GM19193 (cell line): ENCODE measurements around the gene PGPEP1.
A peak's percentile ranks its signal among the peaks of the same experiment; 100 is the strongest.

Experiments
- POLR2A ChIP-seq: IDR thresholded peaks from 4 replicates; pipeline ENCODE4 v1.6.1; 2011; ENCODE audit not compliant: insufficient read depth, insufficient read length; ENCODE audit errors: extremely low read depth

PGPEP1 gene

DNA sequence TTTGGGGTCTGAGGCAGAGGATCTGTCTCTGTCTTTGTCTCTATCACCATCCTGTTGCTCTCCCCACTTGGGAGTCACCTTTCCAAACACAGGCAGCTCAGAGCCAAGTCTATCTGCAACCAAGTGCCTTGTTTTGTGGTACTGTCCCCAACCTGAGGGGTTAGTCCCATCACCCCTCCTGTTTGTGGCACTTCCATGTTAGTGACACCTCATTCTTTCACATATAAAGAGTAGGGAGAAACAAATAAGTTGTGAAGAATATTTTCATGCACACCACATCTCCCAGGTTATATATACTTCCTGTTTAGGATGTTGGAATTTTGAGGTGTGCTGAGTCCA is 49.3 kb downstream of the PGPEP1 start:
- no peak for TF ChIP-seq POLR2A

DNA sequence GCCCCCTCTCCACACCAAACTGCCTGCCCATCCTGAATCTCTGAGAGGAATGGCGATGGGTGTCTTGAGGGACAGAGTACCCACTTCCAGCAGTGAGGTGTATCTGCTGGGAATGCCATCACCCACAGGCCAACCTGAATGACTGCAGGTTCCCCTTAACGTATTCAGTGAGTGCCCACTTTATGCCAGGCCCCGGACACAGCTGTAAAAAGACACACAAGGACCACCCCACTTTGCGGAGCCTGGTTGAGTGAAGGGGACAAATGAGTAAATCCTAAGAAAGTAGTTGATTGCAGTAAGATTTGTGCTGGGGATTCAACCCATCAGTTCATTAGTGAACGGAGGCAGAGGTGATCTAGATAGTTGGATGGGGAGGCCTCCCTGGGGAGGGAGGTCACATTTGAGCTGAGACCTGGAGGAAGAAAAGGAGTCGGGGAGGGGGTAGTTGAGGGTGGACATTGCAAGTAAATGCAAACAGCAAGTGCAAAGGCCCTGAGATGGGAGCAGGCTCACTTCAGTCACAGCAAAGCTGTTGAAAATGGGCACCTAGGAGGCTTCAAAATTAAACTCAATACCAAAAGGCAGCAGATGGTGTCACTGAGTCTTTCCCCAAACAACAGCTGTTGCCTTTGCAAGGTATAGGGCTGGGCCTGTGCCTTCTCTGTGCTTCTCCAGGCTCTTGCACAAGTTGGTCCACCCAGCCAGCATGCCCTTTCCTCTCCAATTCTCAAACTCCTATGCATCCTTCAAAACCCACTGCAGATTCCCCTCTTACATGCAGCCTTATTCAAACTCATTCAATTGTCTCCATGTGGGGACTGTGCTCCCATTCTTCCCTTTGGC is 49.9 kb downstream of the PGPEP1 start:
- no peak for TF ChIP-seq POLR2A

DNA sequence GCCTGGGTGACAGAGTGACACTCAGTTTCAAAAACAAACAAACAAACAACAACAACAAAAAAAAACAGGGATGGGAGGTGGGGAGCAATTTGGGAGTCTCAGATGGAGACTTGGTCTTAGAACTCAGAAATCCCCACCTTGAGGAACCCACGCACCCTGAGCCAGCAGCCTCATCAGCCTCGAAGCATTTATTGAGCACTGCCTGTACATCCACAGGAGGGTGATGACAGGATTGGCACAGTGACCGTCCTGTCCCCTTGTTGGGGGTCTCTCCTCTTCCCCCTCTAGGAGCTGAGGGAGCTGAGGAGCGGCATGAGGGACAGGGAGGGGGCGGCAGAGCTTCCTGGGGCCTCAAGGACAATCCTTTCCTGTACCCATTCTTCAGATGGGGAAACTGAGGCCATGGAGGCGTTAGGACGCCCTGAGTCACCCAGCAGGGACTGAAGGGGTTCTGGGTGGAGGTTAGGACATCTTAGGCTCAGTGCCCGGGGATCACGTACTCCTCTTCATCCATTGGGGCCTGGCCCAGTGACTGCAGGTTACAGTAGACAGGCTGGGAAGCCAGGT is 51.2 kb downstream of the PGPEP1 start:
- no peak for TF ChIP-seq POLR2A

DNA sequence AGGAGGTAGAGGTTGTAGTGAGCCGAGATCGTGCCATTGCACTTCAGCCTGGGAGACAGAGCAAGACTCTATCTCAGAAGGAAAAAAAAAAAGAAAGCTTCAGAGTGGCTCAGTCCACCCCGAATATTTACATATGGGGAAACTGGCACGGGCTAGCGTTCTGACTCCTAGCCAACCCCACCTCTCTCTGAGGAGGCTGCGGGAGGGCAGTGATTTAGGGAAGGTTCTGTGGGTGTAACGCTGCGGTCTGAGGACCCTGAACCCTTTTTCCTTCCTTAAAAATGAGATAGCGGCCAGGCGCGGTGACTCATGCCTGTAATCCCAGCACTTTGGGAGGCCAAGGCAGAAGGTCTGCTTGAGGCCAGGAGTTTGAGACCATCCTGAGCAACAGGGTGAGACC is 52.0 kb downstream of the PGPEP1 start:
- TF ChIP-seq POLR2A: no peak

DNA sequence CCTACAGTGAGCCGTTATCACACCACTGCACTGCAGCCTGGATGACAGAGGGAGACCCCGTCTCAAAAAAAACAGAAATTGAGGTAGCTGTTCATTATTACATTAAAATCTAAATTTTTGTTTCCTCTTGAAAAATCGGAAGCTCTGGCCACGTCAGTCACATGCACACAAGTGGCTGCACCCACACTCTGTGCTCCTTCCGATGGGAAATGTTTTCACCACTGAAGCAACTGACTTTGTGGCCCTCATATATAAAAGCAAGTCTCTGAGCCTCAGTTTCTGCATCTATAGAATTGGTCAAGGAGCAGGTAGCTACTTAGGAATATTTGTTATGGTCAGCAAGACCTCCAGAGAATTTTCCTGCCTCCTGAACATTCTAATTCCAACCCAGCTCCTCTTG is 52.5 kb downstream of the PGPEP1 start:
- no peak for TF ChIP-seq POLR2A

DNA sequence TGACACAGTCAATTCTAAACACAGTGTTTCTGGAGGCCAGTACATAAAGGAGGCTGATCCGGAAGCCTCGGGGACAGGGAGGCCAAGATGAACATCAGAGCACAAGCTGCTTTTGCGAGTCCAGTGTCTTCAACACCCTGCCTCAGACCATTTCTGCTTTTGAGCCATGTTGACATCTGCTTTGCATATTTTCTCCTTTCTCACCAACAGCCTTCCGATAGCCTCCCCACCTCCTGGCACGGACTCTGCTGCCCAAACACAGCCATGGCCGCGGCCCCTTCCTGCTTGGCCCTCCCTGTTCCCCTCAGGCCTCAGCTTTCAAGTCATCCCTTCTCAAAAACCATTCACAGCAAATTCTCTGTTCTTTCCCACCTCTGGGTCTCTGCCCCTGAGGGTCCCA is 53.4 kb downstream of the PGPEP1 start:
- TF ChIP-seq POLR2A: no peak

DNA sequence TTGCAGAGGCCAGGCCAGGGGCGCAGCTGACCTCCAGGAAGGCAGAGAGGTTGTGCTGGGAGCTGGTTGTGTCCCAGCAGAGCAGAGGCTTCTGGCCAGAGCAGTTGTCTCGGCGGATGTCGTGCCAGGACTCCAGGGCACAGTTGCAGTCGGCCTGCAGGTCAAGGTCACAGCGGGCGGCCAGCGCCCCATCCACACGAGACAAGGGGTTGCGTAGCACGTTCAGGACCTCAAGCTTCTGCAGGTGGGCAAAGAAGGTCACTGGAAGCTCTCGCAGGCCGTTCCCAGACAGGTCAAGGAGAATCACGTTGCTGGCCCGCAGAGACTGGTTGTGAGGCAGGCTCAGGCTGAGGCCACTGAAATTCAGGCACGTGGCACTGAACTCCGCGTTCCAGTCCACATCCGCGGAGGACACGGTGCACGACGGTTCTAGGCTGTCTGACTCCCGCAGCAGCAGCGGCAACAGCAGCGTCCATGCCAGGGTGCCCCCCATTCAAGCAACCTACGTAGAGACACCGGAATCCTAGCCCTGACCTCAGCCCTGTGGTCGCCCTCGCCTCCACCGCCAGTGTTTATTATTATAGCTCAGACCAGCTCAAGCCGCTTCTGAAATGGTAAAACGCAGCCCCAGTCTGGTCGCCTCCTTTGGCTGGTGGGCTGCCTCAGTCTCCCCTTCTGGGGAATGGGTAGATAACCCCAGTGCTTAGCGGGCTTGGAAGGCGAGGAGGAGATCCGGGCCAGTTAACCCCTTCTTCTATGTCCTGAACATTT is 56.3 kb downstream of the PGPEP1 start:
- no peak for TF ChIP-seq POLR2A

DNA sequence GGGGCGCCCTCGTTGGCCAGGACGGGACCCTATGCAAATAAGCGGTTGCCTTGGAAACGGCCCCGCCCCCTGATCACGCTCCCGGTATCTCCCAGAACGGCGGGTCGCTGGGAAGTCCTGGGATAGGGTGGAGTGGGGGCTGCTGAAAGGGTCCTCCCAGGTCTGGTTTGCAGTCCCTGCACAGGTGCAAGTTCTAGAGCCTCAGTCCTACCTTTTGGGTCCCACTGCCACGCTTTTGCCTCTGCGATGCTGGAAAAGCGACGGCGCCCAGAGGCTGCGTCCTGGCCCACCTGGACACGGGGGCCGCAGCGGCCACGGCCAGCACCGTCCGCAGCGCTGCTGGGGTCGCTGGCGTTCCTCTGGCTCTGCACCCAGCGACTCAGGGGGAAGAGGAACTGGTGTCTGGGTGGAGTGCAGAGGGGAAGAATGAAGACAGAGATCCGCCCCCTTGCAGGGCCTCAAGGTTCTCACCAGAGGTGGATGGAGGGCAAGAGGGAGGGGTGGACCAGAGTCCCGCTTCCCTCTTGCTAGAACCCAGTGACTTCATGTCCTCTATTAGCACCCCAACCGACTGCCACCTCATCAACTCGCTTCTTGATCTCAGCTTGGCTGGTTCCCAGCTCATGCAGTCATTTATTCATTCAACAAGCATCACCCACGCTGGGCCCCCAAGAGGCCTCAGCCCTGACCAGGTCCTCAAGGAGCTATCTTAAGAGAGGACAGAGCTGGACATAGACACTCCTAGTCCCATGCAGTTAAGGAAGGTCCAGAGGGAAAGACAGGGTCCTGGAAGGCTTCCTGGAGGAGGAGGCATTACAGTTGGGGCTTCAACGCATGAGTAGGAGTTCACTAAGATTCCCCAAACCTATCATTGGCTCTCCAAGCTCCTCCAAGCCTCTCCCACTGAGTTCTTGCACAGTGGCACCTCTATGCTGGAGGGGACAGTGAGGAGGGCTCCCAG is 57.1 kb downstream of the PGPEP1 start, which contains the start of gene LRRC25:
TSS of gene LRRC25 (minus strand) at position 381 of the 961 bp plus-strand sequence. CDS start 659 bp downstream, outside the sequence.
- TF ChIP-seq POLR2A: peak; percentile 36

DNA sequence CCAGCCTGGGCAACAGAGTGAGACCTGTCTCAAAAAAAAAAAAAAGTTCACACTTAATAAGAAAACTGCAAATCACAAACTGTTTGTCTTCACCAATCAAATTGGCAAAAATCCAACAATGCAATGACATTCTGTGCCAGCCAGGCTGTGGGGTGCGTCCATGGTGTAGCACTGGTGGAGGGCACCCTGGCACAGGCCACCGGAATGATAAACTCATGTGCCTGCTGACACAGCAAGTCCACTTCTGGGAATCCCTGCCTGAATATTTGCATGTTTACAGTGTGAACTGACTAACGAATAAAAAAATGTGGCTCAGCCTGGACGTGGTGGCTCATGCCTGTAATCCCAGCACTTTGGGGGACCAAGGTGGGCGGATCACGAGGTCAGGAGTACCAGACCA is 58.6 kb downstream of the PGPEP1 start:
- TF ChIP-seq POLR2A: no peak

DNA sequence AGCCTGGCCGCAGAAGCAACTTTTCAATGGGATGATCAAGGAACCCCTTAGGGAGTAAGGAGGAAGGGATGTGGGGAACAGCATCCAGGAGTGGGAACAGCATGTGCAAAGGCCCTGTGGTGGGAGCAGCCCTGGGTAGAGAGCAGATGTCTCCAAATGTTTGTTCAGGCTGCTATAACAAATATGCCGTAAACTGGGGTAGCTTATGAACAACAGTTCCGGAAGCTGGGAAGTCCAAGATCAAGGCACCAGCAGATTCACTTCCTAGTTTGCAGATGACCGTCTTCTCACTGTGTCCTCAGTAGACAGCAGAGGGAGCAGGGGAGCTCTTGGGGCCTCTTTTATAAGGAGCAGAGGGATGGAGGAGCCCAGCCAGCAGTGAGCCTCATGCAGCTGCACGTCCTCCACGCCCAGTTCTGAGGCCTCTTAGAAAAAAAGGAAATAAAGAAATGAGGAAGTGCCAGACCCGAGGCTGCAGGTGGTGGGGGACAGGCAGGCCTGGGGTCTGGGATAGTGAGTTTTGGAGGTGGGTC is 61.2 kb downstream of the PGPEP1 start:
- TF ChIP-seq POLR2A: peak; percentile 26

DNA sequence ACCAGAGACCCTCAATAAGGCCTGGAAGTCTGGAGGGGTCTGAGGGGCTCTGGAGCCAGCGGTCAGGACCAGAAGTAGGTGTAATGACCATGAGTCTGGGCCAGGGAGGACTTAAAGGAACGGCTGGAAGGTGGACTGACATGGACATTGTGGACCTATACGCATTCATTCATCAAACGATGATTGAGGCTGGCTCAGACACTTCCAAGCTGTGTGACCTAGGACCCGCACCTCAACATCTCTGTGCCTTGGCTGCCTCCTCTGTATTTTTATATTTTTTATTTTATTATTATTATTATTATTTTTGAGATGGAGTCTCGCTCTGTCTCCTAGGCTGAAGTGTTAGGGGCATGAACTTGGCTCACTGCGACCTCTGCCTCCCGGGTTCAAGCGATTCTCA is 66.4 kb downstream of the PGPEP1 start:
- no peak for TF ChIP-seq POLR2A

DNA sequence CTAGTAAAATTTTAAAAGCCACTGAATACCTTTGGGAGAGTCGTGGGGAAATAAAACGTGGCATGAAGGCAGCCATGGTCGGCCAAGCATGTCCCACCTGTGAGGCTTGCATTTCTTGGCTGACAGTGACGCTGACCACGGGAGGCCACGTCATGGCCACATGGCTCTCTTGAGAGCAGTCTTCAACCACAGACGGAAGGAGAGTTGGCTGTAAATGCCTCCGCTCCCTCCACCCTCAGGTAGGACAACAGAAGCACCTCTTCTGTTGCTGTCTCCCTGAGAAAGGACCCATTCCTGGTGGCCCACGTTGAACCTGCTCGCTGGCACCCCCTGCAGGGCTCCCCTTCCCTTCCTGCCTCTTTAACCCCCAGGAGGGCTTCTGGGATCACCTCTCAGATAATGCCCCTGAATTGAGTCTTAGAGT is 67.7 kb downstream of the PGPEP1 start:
- TF ChIP-seq POLR2A: no peak

DNA sequence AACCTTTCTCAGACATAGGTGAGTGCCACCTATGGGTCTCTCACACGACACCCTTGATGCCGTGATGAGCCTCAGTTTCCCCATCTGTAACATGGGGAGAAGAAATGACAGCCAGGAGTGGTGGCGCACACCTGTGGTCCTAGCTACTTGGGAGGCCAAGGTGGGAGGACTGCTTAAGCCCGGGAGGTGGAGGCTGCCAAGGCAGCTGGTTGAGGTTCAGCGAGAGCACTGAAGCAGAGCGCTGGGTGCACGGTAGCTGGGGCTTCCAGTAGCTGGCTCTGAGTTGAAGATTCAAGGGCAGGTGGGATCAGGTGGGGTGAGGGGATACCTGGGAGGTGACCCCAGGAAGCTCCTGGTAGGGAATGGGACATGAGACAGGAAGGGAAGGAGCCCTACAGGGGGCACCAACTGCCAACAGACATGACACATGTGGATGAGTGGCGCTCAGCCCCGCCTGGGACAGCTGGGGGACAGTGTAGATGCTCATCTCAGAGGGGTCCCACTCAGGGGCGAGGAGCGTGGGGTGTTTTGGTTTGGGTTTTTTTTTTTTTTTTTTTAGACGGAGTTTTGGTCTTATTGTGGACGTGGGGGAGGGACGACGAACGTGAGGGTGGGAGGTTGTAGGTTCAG is 72.3 kb downstream of the PGPEP1 start:
- no peak for TF ChIP-seq POLR2A

DNA sequence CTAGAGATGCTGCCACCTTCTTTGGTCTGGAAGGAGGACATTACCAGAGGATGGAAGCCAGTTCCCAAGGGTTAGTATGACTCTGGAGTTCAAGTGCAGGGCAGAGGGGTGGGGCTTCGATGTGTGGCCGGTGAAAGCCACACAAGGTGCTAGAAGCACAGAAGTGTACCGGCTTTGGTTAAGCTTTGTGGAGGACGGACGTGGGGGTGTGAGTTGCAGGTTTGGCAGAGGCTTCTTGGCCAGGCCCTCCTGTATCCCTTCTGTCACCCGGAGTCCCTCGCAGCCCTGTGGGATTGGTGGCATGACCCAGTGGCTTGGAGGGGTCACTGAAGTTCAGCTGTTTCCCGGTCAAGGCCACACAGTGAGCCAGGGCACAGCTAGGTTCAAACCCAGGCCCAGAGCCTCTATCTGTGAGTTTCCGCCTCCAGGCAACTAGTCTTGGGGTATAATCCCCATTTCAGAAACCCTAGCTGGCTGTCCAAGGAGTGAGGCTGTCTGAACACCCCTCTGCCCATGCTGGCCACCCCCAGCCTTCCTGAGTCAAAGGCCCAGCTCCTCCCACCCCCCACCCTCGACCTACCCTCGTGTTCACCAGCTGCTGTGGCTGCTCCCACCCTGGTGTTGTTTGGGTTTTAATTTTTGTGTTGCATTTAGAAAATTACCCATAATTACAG is 74.2 kb downstream of the PGPEP1 start:
- no peak for TF ChIP-seq POLR2A
